Measurements from ENCODE around the gene TLE1.
"Not testable (repeated sequence)": the region's sequence is repeated elsewhere in the genome, so short reads cannot be mapped to it uniquely, and the experiment has no call there.

Gene TLE1

GRCh38 chr9:81621785-81622259 lies 67.5 kb downstream of the TLE1 start:
- DNase-seq (ENCODE audit: low read depth): no peak

- DNase-seq (ENCODE audit: low read depth): no peak
These were observed 68.2 kb downstream of the TLE1 start for GRCh38 chr9:81621118-81621517.

- no peak for DNase-seq (ENCODE audit: low read depth)
These were observed 69.4 kb downstream of the TLE1 start for GRCh38 chr9:81620002-81620390.

- DNase-seq (ENCODE audit: low read depth): no peak
These were observed 69.9 kb downstream of the TLE1 start for GRCh38 chr9:81619353-81620001.

GRCh38 chr9:81618923-81619322 lies 70.4 kb downstream of the TLE1 start:
- no peak for DNase-seq (ENCODE audit: low read depth)

GRCh38 chr9:81616141-81616540 lies 73.2 kb downstream of the TLE1 start:
- no peak for DNase-seq (ENCODE audit: low read depth)

- DNase-seq (ENCODE audit: low read depth): no peak
These were observed 75.0 kb downstream of the TLE1 start for GRCh38 chr9:81614335-81614734.

- DNase-seq (ENCODE audit: low read depth): no peak
These were observed 76.1 kb downstream of the TLE1 start for GRCh38 chr9:81613002-81613812.

- DNase-seq (ENCODE audit: low read depth): no peak
These were observed 77.7 kb downstream of the TLE1 start for GRCh38 chr9:81611664-81612063.

GRCh38 chr9:81610740-81611107 lies 78.6 kb downstream of the TLE1 start:
- no peak for DNase-seq (ENCODE audit: low read depth)

- DNase-seq (ENCODE audit: low read depth): no peak
These were observed 79.3 kb downstream of the TLE1 start for GRCh38 chr9:81609782-81610739.

- no peak for DNase-seq (ENCODE audit: low read depth)
These were observed 81.1 kb downstream of the TLE1 start for GRCh38 chr9:81608289-81608657.

GRCh38 chr9:81607593-81608288 lies 81.6 kb downstream of the TLE1 start:
- no peak for DNase-seq (ENCODE audit: low read depth)

- not testable (repeated sequence) for DNase-seq (ENCODE audit: low read depth)
These were observed 83.1 kb downstream of the TLE1 start for GRCh38 chr9:81606261-81606660.

- no peak for DNase-seq (ENCODE audit: low read depth)
These were observed 84.1 kb downstream of the TLE1 start for GRCh38 chr9:81605170-81605670.

- DNase-seq (ENCODE audit: low read depth): no peak
These were observed 84.8 kb downstream of the TLE1 start for GRCh38 chr9:81604306-81605169.

- no peak for DNase-seq (ENCODE audit: low read depth)
These were observed 86.3 kb downstream of the TLE1 start for GRCh38 chr9:81602887-81603680.

- DNase-seq (ENCODE audit: low read depth): no peak
These were observed 87.4 kb downstream of the TLE1 start for GRCh38 chr9:81601639-81602623.

GRCh38 chr9:81600631-81601030 lies 88.7 kb downstream of the TLE1 start:
- DNase-seq (ENCODE audit: low read depth): no peak

Data from stimulated activated CD8-positive, alpha-beta memory T cell treated with anti-CD3 and anti-CD28 coated beads, Interleukin-15, amount 100 ng/mL, for 1 hour (primary cell).